HG02884 (cell line): Measurements from ENCODE around the gene PGM2L1.
"Not testable (repeated sequence)": the region's sequence is repeated elsewhere in the genome, so short reads cannot be mapped to it uniquely, and the experiment has no call there.

Source experiments
- ATAC-seq: cut with Tn5 transposase; IDR thresholded peaks from one replicate; pipeline ENCODE4 v1.9.1; 2021; ENCODE audit warnings: mild to moderate bottlenecking, moderate library complexity; ENCODE audit not compliant: unreplicated experiment

PGM2L1 gene

DNA sequence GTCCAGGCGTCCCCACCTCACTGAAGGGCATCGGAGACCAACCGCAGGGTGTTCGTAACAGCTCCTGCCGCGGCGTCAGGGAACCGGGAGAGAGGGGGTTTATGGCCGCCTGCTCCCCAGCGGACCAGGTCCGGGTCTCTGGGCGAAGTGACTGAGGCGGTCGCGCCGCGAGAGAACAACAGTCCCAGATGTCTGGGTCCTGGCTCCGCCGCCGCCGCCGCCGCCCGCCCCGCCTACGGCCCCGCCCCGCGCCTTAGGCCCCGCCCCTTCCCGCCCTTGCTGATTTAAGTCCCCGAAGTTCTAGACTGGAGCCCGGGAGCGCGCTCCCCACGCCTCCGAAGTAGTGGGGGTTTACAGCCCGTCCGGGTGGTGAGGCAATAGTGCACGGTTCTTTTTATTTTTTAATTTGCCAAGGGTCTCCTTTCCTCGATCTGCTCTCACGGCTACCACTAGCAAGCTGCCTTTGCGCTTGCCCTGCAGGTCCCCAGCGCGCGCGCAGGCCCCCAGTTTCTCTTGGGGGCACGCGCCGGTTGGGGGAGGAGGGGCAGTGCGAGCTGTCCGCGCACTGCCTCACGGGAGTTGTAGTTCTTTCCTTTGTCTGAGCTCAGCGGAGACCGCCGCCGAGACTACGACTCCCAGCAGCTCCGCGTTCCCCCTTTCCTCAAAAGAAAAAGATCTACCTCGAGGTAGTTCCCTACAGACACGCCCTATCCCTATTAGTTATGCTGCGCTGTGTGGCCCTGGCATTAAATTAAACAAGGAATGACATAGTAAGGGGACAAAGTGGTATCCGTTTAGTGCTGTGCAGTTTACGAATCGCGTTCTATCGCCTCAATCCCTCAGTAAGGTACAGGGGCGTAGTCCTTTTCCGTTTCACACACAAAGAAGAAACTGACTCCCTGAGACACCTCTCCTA, at the start of gene PGM2L1:
Gene PGM2L1 (minus strand): TSS at position 190 of the 916 bp plus-strand sequence. CDS start 272 bp downstream, outside the sequence.
- ATAC-seq: peak; percentile 87

DNA sequence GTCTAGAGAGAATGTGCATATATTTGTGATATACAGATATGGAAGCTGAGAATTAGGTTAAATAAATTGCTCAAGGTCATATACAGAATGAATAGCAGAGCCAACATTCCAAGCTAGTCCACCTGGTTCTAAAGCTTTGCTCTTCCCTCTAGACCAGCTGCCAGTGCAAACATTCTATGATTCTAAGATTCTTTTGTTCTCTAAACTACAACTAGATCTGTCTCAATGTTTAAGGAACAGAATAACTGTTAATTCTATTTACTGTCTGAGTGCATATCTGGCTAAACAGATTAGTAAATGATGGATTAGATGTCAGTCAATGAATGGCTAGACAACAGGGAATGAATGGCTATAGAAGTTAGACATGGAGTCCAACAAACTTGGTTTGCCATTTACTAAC, 49.5 kb upstream of the PGM2L1 start:
- ATAC-seq: no peak

DNA sequence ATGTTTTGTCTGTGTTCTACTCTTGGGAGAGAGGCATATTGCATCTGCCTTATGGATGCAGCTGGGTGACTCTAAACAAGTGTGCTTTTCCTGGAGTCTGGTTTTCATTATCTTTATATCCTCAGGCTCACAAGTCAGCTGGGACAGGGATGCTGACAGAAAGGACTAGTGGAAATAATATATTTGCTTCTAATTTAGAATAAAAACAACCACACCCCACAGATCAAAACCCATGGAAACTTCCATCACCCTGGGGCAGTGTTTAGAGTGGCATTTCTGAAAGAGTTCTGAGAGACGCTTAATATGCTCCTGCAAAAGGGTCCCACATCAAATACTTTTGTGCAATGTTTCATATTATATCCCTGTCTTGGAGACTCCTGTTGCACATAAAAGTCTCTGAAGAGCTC, 48.3 kb upstream of the PGM2L1 start:
- ATAC-seq: no peak

DNA sequence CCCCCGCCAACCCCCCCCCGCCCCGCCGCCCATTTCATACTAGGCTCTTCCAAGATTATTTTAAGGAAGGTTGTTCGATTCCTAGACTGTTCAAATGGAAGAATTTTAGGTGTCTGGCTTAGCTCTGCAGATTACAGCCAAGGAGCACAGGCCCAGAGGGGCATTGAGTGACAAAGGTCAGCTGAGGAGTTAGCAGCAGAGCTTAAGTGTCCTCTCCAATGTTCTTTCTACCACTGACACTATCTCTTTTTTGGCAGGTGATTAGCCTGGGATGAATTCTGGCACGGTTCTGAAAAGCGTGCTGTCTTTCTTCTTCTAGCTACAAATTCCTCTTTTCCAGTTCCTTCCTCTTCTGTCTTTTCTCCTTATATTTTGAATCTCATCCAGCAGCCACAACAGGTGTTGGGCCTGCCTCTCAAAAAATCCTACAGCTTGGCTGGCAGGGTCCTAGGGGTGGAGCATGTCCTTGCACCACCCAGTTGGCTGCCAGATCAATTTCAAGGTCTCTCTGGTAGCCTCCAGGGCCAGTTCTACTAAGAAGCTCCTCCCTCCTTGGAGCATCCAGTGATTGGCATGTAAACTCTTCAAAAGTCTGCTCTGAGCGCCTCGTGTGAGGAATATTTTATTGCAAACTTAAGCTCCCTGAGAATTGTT, 46.1 kb upstream of the PGM2L1 start:
- no peak for ATAC-seq

DNA sequence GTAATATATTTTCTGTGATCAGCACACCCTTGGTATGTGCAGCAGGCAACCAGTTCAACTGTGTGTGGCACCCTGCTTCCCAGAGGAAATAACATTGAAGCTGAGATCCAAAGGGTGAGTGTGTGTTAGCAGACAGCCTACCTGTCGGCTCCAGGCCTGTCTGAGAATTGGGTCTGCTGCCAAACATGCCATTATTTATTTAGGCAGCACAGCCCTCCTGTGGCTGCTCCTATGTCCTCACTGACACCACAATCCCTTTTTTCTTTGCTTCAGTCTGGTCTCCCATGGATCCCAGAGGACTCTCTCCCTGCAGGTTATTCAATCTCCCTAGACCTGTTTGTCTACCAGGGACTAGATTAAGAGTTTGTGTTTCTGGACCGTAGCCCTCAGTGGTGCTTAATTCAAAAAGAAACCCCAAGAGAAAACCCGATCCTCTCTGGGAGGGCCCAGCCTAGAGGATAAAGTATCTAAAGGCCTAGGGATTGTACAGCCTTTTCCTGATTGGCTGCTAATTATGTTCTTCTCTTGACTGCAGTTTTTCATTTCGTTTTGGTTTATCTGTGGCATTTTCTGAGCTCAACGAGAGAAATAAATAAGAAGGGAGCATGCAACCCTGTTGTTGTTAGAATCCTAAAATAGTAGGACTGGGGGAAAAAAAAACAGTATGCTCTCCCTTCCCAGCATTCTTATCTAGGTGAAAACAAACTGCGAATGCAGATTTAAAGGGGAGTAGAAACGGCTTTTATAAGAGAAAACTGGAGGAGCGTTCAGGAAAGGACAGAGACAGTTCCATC, 45.0 kb upstream of the PGM2L1 start:
- ATAC-seq: no peak

DNA sequence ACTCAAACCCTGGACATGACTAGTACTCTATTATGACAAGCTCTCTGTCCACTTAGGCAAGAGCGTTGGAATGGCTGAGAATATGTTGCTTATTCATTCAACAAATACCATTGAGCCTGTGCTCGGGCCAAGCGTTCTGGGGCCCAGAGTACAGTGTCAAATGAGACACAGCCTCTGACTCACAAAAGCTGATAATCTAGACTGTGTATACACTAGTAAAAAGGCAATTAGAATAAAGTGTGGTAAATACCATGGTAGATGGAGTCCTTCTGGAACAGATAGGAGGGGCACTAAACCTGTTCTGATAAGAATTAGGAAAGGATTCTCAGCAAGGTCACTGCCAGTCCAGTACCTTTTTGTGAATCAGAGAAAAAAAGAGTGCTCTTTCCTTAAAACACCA, 44.4 kb upstream of the PGM2L1 start:
- ATAC-seq: no peak

DNA sequence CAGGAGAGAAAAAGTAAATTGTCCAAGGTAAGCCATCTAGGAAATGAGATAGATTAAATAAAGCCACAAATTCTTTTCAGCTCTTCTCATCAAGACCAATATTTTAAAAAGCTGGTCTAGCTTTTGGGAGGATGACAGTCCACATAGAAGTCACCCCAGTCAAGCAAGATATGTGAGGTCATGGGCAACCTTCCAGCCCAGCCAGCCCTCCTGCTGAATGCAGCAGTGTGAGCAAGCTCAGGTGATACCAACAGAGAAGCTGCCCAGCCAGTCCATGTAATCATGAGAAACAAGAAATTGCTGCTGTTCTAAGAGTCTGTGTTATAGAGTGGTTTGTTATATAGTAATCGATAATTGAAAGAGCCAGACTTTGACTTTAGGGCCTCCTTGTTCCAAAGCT, 40.4 kb upstream of the PGM2L1 start:
- ATAC-seq: no peak

DNA sequence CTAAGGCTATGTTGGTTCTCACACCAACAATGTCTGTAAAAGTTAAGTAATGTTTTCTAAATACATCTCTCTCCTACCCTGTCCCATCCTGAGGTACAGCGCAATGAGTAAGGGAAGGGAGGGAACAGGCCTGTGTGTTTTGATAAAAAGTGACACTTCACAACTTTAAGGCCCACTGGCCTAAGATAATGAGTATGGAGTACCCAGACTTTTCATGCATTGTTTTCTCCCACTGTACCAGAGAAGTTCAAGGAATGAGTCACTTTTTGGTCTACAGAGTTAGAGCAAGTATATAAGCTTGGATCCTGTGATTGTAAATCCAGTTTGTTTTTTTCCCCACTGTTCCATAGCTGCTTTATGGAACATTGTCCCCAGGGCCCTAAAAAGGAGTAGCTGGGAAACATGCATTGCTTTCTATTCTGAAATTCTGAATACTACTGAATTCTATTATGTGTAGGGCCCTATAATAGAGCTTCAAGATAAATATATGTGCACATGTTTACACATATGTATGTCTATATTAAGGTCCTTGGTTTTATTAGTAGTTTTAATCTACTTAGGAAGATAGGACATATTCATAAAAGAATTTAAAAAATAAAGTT, 39.3 kb upstream of the PGM2L1 start:
- ATAC-seq: no peak

DNA sequence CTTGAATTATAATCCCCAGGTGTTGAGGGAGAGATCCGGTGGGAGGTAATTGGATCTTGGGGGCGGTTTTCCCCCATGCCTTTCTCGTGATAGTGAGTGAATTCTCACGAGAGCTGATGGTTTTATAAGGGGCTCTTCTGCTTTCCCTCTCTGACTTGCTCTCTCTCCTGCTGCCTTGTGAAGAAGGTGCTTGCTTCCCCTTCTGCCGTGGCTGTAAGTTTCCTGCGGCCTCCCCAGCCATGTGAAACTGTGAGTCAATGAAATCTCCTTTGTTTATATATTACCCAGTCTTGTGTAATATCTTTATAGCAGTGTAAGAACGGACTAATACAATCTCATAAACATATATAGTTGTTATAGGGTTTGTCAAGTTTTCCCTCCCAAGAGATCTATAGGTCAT, 36.3 kb upstream of the PGM2L1 start:
- no peak for ATAC-seq

DNA sequence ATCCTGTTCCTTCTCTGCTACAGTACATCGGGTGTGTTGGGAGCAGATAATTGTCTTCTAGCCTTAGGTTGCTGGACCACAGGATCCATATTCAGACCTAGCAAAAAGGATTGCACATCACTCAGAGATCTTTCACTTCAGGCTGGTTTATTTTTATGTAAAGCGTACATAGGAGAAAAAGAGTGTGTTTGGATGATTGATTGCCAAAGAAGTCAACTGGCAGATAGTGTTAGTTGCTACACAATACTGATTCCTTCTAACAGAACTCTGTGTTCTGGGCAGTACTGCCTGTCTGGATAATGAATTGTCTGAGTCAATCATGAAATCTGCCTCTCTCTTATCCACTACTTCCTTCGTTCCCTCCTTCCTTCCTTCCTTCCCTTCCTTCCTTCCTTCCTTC, 31.0 kb upstream of the PGM2L1 start:
- ATAC-seq: no peak

DNA sequence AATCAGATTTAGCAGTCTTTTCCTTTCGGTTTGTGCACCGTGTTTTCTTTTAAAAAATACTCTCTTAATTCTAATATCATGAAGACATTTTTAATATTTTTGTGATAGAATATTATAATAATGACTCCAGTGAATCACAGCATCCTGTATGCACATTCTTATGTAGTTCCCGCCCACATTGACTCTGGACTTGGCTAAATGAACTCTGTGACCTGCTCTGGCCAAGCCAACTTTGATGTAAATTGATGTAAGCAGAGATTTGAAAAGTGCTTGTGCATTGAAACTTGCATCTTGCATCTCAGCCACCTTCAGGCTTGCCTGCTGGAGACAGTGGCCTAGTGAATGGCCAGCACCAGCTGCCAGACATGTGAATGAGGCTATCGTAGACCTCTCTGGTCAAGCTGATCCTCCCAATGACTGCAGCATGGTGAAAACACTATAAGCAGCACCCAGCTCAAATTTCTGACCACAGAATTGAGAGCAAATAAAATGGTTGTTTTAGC, 29.2 kb upstream of the PGM2L1 start:
- no peak for ATAC-seq

DNA sequence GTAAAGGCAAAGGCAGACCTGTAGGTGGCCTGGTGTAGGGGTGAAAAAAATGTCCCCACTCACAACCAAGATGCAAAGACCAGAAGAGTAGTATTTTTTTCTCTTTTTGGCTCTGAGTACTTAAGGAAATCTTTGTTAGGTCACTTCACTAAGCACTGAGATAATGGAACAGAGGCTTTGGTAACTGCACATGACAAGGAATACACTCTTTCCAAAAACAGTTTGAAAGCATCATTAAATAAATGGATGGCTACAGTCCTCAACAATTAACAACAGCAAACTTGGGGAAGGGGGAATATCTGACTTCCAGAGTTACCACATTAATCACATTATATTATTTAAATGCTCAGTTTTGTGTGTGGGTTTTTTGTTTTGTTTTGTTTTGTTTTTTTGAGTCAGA, 26.9 kb upstream of the PGM2L1 start:
- ATAC-seq: no peak

DNA sequence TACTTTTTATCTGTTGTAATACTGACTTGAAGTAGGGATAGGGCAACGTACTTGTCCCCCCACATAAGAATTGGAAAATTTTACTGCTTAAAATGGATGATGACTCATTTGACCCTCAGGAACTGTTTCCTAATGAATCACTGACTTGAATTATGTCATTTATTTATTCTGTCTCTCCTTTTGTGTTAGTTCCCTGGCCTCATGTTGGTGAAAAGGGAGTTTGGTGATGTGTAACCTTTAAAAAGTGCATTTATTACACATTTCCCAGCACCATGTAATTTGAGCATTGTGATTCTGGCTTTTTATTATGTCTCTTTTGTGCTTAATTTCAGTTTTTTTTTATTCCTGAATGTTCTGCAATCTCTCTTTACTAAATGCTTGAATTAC, 20.3 kb upstream of the PGM2L1 start:
- no peak for ATAC-seq

DNA sequence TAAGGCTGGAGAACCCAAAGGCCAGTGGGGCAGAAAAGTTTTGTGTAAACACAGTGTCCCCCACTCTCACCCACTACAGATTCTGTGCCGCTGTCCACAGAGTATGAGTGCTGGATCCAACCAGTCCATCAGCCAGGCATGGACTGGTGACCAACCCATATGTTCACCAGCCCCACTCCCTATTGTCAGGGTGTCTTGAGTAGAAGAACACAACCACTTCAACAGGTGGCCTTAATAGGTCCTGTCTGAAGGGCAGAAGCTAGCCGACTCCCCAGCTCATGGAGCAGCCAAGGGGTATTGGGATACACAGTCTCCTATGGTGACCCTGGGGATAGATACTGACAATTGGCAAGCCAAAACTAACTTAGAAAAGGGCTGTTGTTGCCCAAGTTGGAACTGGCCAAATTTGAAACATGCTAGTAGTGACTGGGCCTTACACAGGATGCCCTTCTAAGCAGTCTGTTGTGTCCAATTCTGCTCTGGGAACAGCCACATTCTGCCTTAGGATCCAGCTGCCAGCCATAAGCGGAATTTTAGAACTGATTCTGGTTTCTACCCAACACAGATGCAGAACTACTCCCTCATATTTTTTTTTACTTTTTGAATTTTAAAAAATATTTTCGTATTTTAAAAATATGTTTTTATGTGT, 19.8 kb upstream of the PGM2L1 start:
- ATAC-seq: no peak

DNA sequence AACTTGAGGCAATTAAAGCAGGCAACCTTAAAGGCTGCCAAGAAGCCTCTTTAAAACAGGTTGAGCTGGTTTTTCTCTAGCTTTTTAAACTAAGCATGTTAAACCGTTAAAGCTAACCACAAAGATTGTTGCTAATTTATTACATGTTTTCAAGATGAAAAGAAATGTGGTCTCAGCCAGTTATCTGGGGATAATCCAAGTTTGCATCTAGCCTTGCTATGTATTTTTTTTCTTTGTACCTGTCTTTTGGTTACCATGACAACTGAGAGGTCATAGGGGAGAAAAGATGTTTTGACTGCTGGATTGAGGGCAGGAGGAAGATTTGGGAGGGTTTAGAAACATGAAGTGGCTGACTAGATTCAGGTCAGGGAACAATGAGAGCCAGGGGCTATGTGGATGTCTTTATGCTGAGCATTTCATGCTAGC, 19.2 kb upstream of the PGM2L1 start:
- ATAC-seq: no peak

DNA sequence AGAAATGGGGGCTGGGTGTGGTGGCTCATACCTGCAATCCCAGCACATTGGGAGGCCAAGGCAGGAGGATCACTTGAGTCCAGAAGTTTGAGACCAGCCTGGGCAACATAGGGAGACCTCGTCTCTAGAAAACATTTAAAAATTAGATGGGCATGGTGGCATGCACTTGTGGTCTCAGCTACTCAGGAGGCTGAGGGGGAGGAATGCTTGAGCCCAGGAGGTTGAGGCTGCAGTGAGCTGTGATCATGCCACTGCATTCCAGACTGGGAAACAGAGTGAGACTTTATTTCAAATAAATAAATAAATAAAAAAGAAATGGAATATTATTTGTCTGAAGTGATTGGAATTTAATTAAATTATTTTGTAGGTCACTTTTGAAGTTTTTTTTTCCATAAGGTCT, 18.7 kb upstream of the PGM2L1 start:
- ATAC-seq: not testable (repeated sequence)

DNA sequence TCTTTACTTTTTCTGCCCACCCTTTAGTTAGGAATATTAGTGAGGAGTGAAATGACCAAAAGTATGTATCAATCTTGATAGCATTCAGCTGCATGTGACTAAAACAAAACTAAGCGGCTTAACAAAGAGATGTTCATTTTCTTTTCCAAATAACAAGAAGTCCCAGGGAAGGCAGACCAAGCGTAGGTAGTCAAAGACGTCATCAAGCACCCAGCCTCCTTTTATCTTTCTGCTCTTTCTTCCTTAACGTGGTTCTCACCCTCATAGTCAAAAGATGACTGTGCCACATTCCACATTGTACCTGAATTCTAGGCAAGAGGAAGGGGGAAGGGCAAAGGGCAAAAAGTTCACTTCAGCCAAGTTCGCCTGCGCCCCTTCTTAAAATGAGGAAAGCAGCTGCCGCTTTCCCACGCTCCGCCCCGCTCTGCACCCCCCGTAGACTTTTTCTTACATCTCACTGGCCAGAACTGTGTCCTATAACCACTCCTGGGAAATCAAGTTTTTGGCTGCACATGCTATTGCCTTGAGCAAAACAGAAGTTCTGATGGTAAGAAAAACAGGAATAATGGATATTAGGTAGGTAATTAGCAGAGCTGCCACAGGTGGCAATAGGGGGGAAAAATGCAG, 14.6 kb upstream of the PGM2L1 start:
- no peak for ATAC-seq

DNA sequence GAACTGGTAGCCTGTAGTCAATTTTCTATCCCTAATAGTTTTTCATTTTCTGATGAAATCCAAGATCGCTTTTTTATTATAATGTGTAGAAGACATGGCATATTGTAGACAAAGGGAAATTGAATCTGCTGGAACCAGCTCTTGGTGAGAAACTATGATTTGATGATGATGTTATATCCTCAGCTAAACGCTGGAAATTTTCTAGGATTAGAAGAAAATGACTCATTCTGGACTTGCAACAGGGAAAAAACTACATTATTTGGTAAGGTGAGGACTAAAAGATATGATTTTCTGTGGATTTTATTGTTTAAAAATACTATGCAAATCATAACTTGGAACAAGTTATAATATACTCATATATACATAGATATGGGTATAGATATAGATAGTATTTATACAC, 14.1 kb upstream of the PGM2L1 start:
- no peak for ATAC-seq

DNA sequence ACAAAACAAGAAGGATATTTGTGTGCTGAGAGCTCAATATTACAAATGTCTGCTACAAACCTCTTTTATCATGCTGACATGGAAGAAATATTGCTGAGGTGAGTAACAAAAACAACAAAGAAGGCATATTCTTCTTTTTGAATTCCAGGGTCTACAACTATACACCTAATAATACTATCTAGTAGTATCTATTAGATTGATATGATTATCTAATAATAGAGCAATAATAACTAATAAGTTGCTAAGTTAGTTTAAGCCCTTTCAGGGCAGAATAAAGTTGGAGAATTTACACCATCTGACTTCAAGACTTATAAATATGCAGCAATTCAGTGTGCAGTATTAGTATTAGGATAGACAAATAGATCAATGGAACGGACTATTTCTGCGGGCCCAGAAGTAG, 11.4 kb upstream of the PGM2L1 start:
- ATAC-seq: no peak
